PC-3 (cell line): Measurements from ENCODE around the gene CCL22. TPM values are rescaled to one million over a fixed set of nuclear protein-coding genes. Genes with fewer than 3 reads are reported as not detected.

Experiments
- ATAC-seq: fragments of 200-7000 bp; cut with Tn5 transposase; 2 replicates; pipeline ENCODE4 v1.9.1; 2020; ENCODE audit warnings: mild to moderate bottlenecking, moderate library complexity
- BruUV-seq: library from RNA; stranded (reverse); fragments of 400-500 nt; replicated peaks from 2 replicates; lab custom pipeline; 2021; lab: Mats Ljungman, UMichigan
- CTCF ChIA-PET: fragments of 300-600 bp; sonication (Branson Sonifier 250); formaldehyde crosslinking; loops from one replicate; lab custom pipeline; 2022; ENCODE audit warnings: antibody characterized with exemption; lab: Charles Lee
- POLR2A ChIA-PET: fragments of 300-600 bp; sonication (Branson Sonifier 250); formaldehyde crosslinking; loops from one replicate; lab custom pipeline; 2022; ENCODE audit warnings: antibody characterized with exemption; ENCODE audit not compliant: unreplicated experiment; lab: Charles Lee
- DNase-seq: peaks from one replicate; pipeline ENCODE4 v3.0.0-alpha.2; 2015
- H2AFZ ChIP-seq: fragments of 300-600 bp; sonication (generic); 2 replicates; pipeline ENCODE4 v1.6.0; 2016; ENCODE audit warnings: antibody characterized with exemption, low read length
- H3F3A ChIP-seq: fragments of 300-600 bp; sonication (generic); one replicate; pipeline ENCODE4 v1.6.0; 2017; ENCODE audit warnings: antibody characterized with exemption, low read length, control low read depth, mild to moderate bottlenecking; ENCODE audit not compliant: unreplicated experiment
- H3K27ac ChIP-seq: fragments of 300-600 bp; sonication (generic); 2 replicates; pipeline ENCODE4 v1.5.1; 2016; ENCODE audit warnings: mild to moderate bottlenecking, low read length
- H3K27me3 ChIP-seq: fragments of 300-600 bp; sonication (generic); 2 replicates; pipeline ENCODE4 v1.6.1; 2016; ENCODE audit warnings: low read length, mixed read lengths
- H3K36me3 ChIP-seq: fragments of 300-600 bp; sonication (generic); 2 replicates; pipeline ENCODE4 v1.6.1; 2016; ENCODE audit warnings: low read depth, mixed run types, low read length, mixed read lengths
- H3K4me1 ChIP-seq: fragments of 300-600 bp; sonication (generic); 2 replicates; pipeline ENCODE4 v1.5.1; 2016; ENCODE audit warnings: low read length; ENCODE audit not compliant: insufficient read depth
- H3K4me2 ChIP-seq: fragments of 300-600 bp; sonication (generic); 2 replicates; pipeline ENCODE4 v1.6.0; 2016; ENCODE audit warnings: low read length
- H3K4me3 ChIP-seq: fragments of 300-600 bp; sonication (generic); 2 replicates; pipeline ENCODE4 v1.5.1; 2016; ENCODE audit warnings: mild to moderate bottlenecking, low read length, mixed read lengths
- H3K79me2 ChIP-seq: fragments of 300-600 bp; sonication (generic); 2 replicates; pipeline ENCODE4 v1.6.1; 2017; ENCODE audit warnings: low read length, mixed read lengths
- H3K9ac ChIP-seq: fragments of 300-600 bp; sonication (generic); 2 replicates; pipeline ENCODE4 v1.6.0; 2016; ENCODE audit warnings: mild to moderate bottlenecking, low read length
- H3K9me2 ChIP-seq: fragments of 300-600 bp; sonication (generic); replicated peaks from 2 replicates; pipeline ENCODE4 v1.6.1; 2016; ENCODE audit warnings: mixed run types, low read length, mixed read lengths
- H3K9me3 ChIP-seq: fragments of 300-600 bp; sonication (generic); 2 replicates; pipeline ENCODE4 v1.6.1; 2016; ENCODE audit warnings: low read length, mixed read lengths
- H4K20me1 ChIP-seq: fragments of 300-600 bp; sonication (generic); 2 replicates; pipeline ENCODE4 v1.6.1; 2016; ENCODE audit warnings: low read length, mixed read lengths
- CTCF ChIP-seq: fragments of 300-600 bp; sonication (generic); conservative IDR thresholded peaks from 2 replicates; pipeline ENCODE4 v1.5.1; 2017; ENCODE audit warnings: antibody characterized with exemption, low read depth, mild to moderate bottlenecking, low read length
- EZH2 ChIP-seq: fragments of 300-600 bp; sonication (generic); IDR thresholded peaks from one replicate; pipeline ENCODE4 v1.6.1; 2017; ENCODE audit warnings: antibody characterized with exemption, mild to moderate bottlenecking, low read length; ENCODE audit not compliant: unreplicated experiment
- EZH2phosphoT487 ChIP-seq: fragments of 300-600 bp; sonication (generic); IDR thresholded peaks from 2 replicates; pipeline ENCODE4 v1.6.1; 2018; ENCODE audit warnings: mild to moderate bottlenecking, antibody characterized with exemption, low read length, borderline replicate concordance
- intact Hi-C: fragments of 100-400 bp; cut with micrococcal nuclease; formaldehyde crosslinking; loops from 2 replicates; pipeline ENCODE4 v1.9.0; 2023
- total RNA-seq: library from RNA; depleted of rRNA; stranded (reverse); fragments of >200 nt; gene quantifications from 2 replicates; pipeline ENCODE4 v1.2.3, GENCODE V29; 2014

Gene CCL22
- total RNA-seq, 1 experiment from 2014 or later = not detected

DNA sequence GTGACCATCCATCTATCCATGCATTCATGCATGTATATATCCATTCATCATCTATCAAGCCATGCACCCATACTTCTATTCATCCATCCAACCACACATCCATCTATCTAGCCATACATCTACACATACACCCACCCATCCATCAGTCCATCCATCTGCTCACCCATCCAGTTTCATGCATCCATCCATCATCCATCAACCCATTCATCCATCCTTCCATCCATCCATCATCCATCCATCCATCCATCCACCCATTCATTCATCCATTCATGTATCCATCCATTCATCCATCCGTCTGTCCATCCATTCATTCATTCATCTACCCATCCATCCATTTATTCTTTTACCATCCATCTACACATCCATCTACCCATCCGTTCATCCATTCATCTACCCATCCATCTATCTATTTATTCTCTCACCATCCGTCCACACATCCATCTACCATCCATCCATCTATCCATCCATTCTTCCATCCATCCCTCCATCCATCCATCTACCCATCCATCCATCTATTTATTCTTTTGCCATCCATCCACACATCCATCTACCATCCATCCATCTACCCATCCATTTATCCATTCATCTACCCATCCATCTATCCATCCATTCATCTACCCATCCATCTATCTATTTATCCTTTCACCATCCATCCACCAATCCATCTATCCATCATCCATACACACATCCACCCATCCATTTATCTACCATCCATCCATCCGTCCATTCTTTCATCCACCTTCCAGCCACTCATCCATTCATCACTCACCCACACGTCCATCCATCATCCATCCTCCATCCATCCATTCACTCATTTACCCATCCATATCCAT is 49.2 kb downstream of the CCL22 start:
- ChIA-PET CTCF (no interaction called here), POLR2A (no interaction called here)
- H3K9ac ChIP-seq = no peak overlapping the region
- no peaks in the 10 kb centered on the region for H3F3A ChIP-seq
- H3K27ac ChIP-seq = no peak overlapping the region
- no peaks in the 10 kb centered on the region for H3K4me1 ChIP-seq
- no peaks in the 10 kb centered on the region for H3K79me2 ChIP-seq
- no peak overlapping the region for H3K4me3 ChIP-seq
- ATAC-seq (no peak), DNase-seq (no peak)
- H4K20me1 ChIP-seq = no peaks in the 10 kb centered on the region
- H3K4me2 ChIP-seq = no peak overlapping the region
- no peaks in the 10 kb centered on the region for H3K9me3 ChIP-seq
- H3K36me3 ChIP-seq = no peaks in the 10 kb centered on the region
- H2AFZ ChIP-seq = no peak overlapping the region
- intact Hi-C loops = no loop called here
- no peak for TF ChIP-seq EZH2phosphoT487
- no peak for TF ChIP-seq EZH2
- TF ChIP-seq CTCF = no peak
- H3K27me3 ChIP-seq = no peaks in the 10 kb centered on the region
- no TSS peak for BruUV-seq
- no peaks in the 10 kb centered on the region for H3K9me2 ChIP-seq

DNA sequence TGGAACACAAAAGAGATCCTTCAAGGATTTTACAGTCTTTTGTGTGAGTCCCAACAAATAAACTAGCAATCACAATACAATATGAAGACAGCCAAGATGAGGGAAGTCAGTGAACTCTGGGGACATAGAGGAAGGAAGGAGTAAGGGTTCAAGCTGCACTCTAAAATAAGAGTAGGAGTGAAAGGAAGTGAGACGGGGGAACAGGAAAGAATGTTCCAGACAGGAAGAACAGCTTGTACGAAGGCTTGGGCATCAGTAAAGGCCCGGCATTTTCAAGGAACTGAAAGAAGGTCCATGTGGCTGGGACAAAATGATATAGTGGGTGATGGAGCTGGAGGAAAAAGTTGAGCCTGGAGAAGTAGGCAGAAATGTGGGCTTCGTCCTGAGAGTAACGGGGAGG is 50.5 kb downstream of the CCL22 start:
- no peaks in the 10 kb centered on the region for H3K9me2 ChIP-seq
- H2AFZ ChIP-seq = no peak overlapping the region
- no peaks in the 10 kb centered on the region for H3K79me2 ChIP-seq
- ATAC-seq (no peak), DNase-seq (no peak)
- H3K4me2 ChIP-seq = no peak overlapping the region
- intact Hi-C loops = no loop called here
- BruUV-seq = no TSS peak
- no peak overlapping the region for H3K27ac ChIP-seq
- no peaks in the 10 kb centered on the region for H3F3A ChIP-seq
- TF ChIP-seq EZH2phosphoT487 (no peak), CTCF (no peak), EZH2 (no peak)
- POLR2A ChIA-PET = no interaction called here
- no peak overlapping the region for H3K9ac ChIP-seq
- H3K9me3 ChIP-seq = no peaks in the 10 kb centered on the region
- no peaks in the 10 kb centered on the region for H3K27me3 ChIP-seq
- no peaks in the 10 kb centered on the region for H4K20me1 ChIP-seq
- no peak overlapping the region for H3K4me3 ChIP-seq
- CTCF ChIA-PET = no interaction called here
- no peaks in the 10 kb centered on the region for H3K4me1 ChIP-seq
- no peaks in the 10 kb centered on the region for H3K36me3 ChIP-seq
